Hepatocyte (in vitro differentiated cells): ENCODE measurements around the gene DUSP21. TPM values are rescaled to one million over a fixed set of nuclear protein-coding genes. Genes with fewer than 3 reads are reported as not detected.

Experiments
- DNase-seq: peaks from one replicate; pipeline ENCODE4 v3.0.0-alpha.2; 2016; ENCODE audit warnings: low spot score
- H2AFZ ChIP-seq: fragments of 200-600 bp; sonication (generic); 2 replicates; pipeline ENCODE4 v1.6.0; 2016; ENCODE audit warnings: antibody characterized with exemption, mild to moderate bottlenecking
- H3K27ac ChIP-seq: fragments of 200-600 bp; sonication (generic); 2 replicates; pipeline ENCODE4 v1.5.1; 2016; ENCODE audit warnings: mild to moderate bottlenecking
- H3K27me3 ChIP-seq: fragments of 200-600 bp; sonication (generic); 2 replicates; pipeline ENCODE4 v1.6.1; 2016
- H3K36me3 ChIP-seq: fragments of 200-600 bp; sonication (generic); replicated peaks from 2 replicates; pipeline ENCODE4 v1.5.1; 2016; ENCODE audit warnings: low read depth; ENCODE audit not compliant: insufficient read depth
- H3K4me1 ChIP-seq: fragments of 200-600 bp; sonication (generic); 2 replicates; pipeline ENCODE4 v1.5.1; 2016; ENCODE audit warnings: mild to moderate bottlenecking, moderate library complexity; ENCODE audit not compliant: insufficient read depth
- H3K4me2 ChIP-seq: fragments of 200-600 bp; sonication (generic); 2 replicates; pipeline ENCODE4 v1.6.0; 2016
- H3K4me3 ChIP-seq: fragments of 200-600 bp; sonication (generic); 2 replicates; pipeline ENCODE4 v1.5.1; 2016; ENCODE audit warnings: mild to moderate bottlenecking
- H3K79me2 ChIP-seq: fragments of 200-600 bp; sonication (generic); 2 replicates; pipeline ENCODE4 v1.6.0; 2017; ENCODE audit warnings: mild to moderate bottlenecking
- H3K9me2 ChIP-seq: fragments of 200-600 bp; sonication (generic); replicated peaks from 2 replicates; pipeline ENCODE4 v1.6.0; 2017; ENCODE audit warnings: mild to moderate bottlenecking; ENCODE audit not compliant: insufficient read depth
- H3K9me3 ChIP-seq: fragments of 200-600 bp; sonication (generic); 2 replicates; pipeline ENCODE4 v1.5.1; 2016; ENCODE audit warnings: low read depth, mild to moderate bottlenecking
- H4K20me1 ChIP-seq: fragments of 200-600 bp; sonication (generic); 2 replicates; pipeline ENCODE4 v1.6.0; 2016; ENCODE audit warnings: mild to moderate bottlenecking; ENCODE audit not compliant: insufficient read depth, poor library complexity, severe bottlenecking
- CTCF ChIP-seq: fragments of 200-600 bp; sonication (generic); IDR thresholded peaks from 2 replicates; pipeline ENCODE4 v1.5.1; 2016; ENCODE audit warnings: antibody characterized with exemption, mild to moderate bottlenecking; ENCODE audit not compliant: poor library complexity
- EZH2 ChIP-seq: fragments of 200-600 bp; sonication (generic); IDR thresholded peaks from 2 replicates; pipeline ENCODE4 v1.6.1; 2016; ENCODE audit warnings: antibody characterized with exemption, mild to moderate bottlenecking, borderline replicate concordance
- EZH2phosphoT487 ChIP-seq: fragments of 200-600 bp; sonication (generic); IDR thresholded peaks from one replicate; pipeline ENCODE4 v1.6.1; 2018; ENCODE audit warnings: antibody characterized with exemption, mild to moderate bottlenecking, low read depth, moderate library complexity; ENCODE audit not compliant: unreplicated experiment, severe bottlenecking
- WGBS: methylation state at CpG from one replicate; pipeline ENCODE4 v1.1.6; 2016; ENCODE audit warnings: low lambda C conversion rate; ENCODE audit errors: missing lambda C conversion rate; 5-methylcytosine and 5-hydroxymethylcytosine counted together
- polyA plus RNA-seq: library from polyadenylated mRNA; unstranded; fragments of >200 nt; fragmentation: Nextera tagmentation; extraction: Ambion mirVana; gene quantifications from 2 replicates; pipeline ENCODE4 v1.2.1, GENCODE V29; 2016
- total RNA-seq: library from RNA; depleted of rRNA; stranded (reverse); fragments of >200 nt; gene quantifications from 2 replicates; pipeline ENCODE4 v1.2.3, GENCODE V29; 2014

The DUSP21 gene
- total and polyA plus RNA-seq, 2 experiments from 2014 or later = not detected

GRCh38 chrX:44878780-44879179, 35.0 kb downstream of the DUSP21 start:
- H3K27me3 ChIP-seq = no peaks in the 10 kb centered on the region
- TF ChIP-seq CTCF (no peak), EZH2 (no peak), EZH2phosphoT487 (no peak)
- no peaks in the 10 kb centered on the region for H3K4me1 ChIP-seq
- H3K4me2 ChIP-seq = peak overlapping the region; percentile 45
- no peak overlapping the region for H3K4me3 ChIP-seq
- WGBS = 73% methylated on average over 8 of the region's 8 CpGs
- H2AFZ ChIP-seq = no peak overlapping the region
- H3K36me3 ChIP-seq = no peaks in the 10 kb centered on the region
- H3K27ac ChIP-seq = no peak overlapping the region
- no peaks in the 10 kb centered on the region for H3K9me2 ChIP-seq
- peaks cover 100% of the 10 kb centered on the region for H3K79me2 ChIP-seq
- DNase-seq = no peak
- no peaks in the 10 kb centered on the region for H3K9me3 ChIP-seq
- peaks cover 82% of the 10 kb centered on the region for H4K20me1 ChIP-seq

- no peaks in the 10 kb centered on the region for H3K4me1 ChIP-seq
- H3K4me2 ChIP-seq = no peak overlapping the region
- H3K27ac ChIP-seq = no peak overlapping the region
- no peaks in the 10 kb centered on the region for H3K27me3 ChIP-seq
- 83% methylated on average over 10 of the region's 10 CpGs for WGBS
- no peak overlapping the region for H3K4me3 ChIP-seq
- H3K79me2 ChIP-seq = peaks cover 100% of the 10 kb centered on the region
- no peaks in the 10 kb centered on the region for H3K36me3 ChIP-seq
- no peak for TF ChIP-seq EZH2phosphoT487
- TF ChIP-seq CTCF = no peak
- no peak for TF ChIP-seq EZH2
- no peaks in the 10 kb centered on the region for H3K9me2 ChIP-seq
- no peak overlapping the region for H2AFZ ChIP-seq
- no peaks in the 10 kb centered on the region for H3K9me3 ChIP-seq
- H4K20me1 ChIP-seq = peaks cover 90% of the 10 kb centered on the region
- DNase-seq = no peak
Observed at GRCh38 chrX:44881549-44881948, 37.7 kb downstream of the DUSP21 start.

GRCh38 chrX:44882635-44883034, 38.8 kb downstream of the DUSP21 start:
- H2AFZ ChIP-seq = no peak overlapping the region
- H3K4me3 ChIP-seq = no peak overlapping the region
- peaks cover 100% of the 10 kb centered on the region for H3K79me2 ChIP-seq
- no peaks in the 10 kb centered on the region for H3K4me1 ChIP-seq
- H3K9me3 ChIP-seq = no peaks in the 10 kb centered on the region
- TF ChIP-seq EZH2 (no peak), EZH2phosphoT487 (no peak), CTCF (no peak)
- H4K20me1 ChIP-seq = peaks cover 90% of the 10 kb centered on the region
- H3K27me3 ChIP-seq = no peaks in the 10 kb centered on the region
- H3K4me2 ChIP-seq = no peak overlapping the region
- H3K27ac ChIP-seq = no peak overlapping the region
- DNase-seq = no peak
- no peaks in the 10 kb centered on the region for H3K36me3 ChIP-seq
- no peaks in the 10 kb centered on the region for H3K9me2 ChIP-seq

- WGBS = 66% methylated on average over 4 of the region's 4 CpGs
- Histone ChIP-seq H4K20me1 (peaks cover 85% of the 10 kb centered on the region), H3K4me1 (no peaks in the 10 kb centered on the region)
Observed at GRCh38 chrX:44884944-44885343, 41.1 kb downstream of the DUSP21 start.

More at GRCh38 chrX:44884944-44885343, 41.1 kb downstream of the DUSP21 start:
- DNase-seq = no peak
- Histone ChIP-seq H2AFZ (no peak overlapping the region), H3K9me2 (no peaks in the 10 kb centered on the region), H3K4me3 (no peak overlapping the region), H3K27ac (no peak overlapping the region), H3K9me3 (no peaks in the 10 kb centered on the region), H3K79me2 (peaks cover 100% of the 10 kb centered on the region), H3K27me3 (no peaks in the 10 kb centered on the region), H3K36me3 (no peaks in the 10 kb centered on the region), H3K4me2 (no peak overlapping the region)
- TF ChIP-seq CTCF = no peak
